IMR-90 (cell line): Measurements from ENCODE around the gene NUDT1. TPM values are rescaled to one million over a fixed set of nuclear protein-coding genes. Genes with fewer than 3 reads are reported as not detected.

Source experiments
- ATAC-seq: fragments of 200-7000 bp; cut with Tn5 transposase; 2 replicates; pipeline ENCODE4 v1.9.1; 2020; ENCODE audit warnings: low read depth, mild to moderate bottlenecking, moderate library complexity
- BruUV-seq: library from RNA; stranded (reverse); fragments of 400-500 nt; replicated peaks from 2 replicates; lab custom pipeline; 2021; lab: Mats Ljungman, UMichigan
- CTCF ChIA-PET: fragments of 300-600 bp; formaldehyde crosslinking; extraction: SDS; loops from one replicate; lab custom pipeline; 2021; ENCODE audit warnings: antibody characterized with exemption; lab: Yijun Ruan, JAX
- POLR2A ChIA-PET: fragments of 300-600 bp; sonication (Branson Sonifier 250); formaldehyde crosslinking; loops from one replicate; lab custom pipeline; 2022; ENCODE audit warnings: antibody characterized with exemption; ENCODE audit not compliant: unreplicated experiment; lab: Charles Lee
- DNase-seq: peaks from one replicate; pipeline ENCODE4 v3.0.0; 2013
- H2AFZ ChIP-seq: replicated peaks from 2 replicates; pipeline ENCODE3; 2013; ENCODE audit warnings: low read length, mild to moderate bottlenecking; ENCODE audit not compliant: poor library complexity
- H2AK5ac ChIP-seq: 2 replicates; pipeline ENCODE4 v1.6.1; 2013; ENCODE audit warnings: low read depth, low read length, inconsistent platforms
- H2AK9ac ChIP-seq: replicated peaks from 2 replicates; pipeline ENCODE3; 2013; ENCODE audit warnings: mild to moderate bottlenecking, low read depth, low read length, moderate library complexity; ENCODE audit not compliant: poor library complexity
- H2BK120ac ChIP-seq: 2 replicates; pipeline ENCODE4 v1.6.1; 2013; ENCODE audit warnings: low read depth, low read length, inconsistent platforms
- H2BK15ac ChIP-seq: 3 replicates; pipeline ENCODE4 v1.6.1; 2013; ENCODE audit warnings: low read depth, low read length, inconsistent platforms
- H2BK20ac ChIP-seq: 2 replicates; pipeline ENCODE4 v1.6.1; 2013; ENCODE audit warnings: low read depth, mild to moderate bottlenecking, inconsistent platforms, low read length, moderate library complexity
- H2BK5ac ChIP-seq: 2 replicates; pipeline ENCODE4 v1.6.1; 2013; ENCODE audit warnings: mild to moderate bottlenecking, low read depth, low read length, inconsistent platforms; ENCODE audit not compliant: poor library complexity, severe bottlenecking
- H3K14ac ChIP-seq: replicated peaks from 2 replicates; pipeline ENCODE4 v1.6.1; 2013; ENCODE audit warnings: low read depth, low read length, inconsistent platforms
- H3K18ac ChIP-seq: 2 replicates; pipeline ENCODE4 v1.6.1; 2013; ENCODE audit warnings: low read depth, low read length, control low read depth
- H3K23ac ChIP-seq: 2 replicates; pipeline ENCODE4 v1.6.1; 2013; ENCODE audit warnings: low read depth, low read length, inconsistent platforms
- H3K27ac ChIP-seq: 2 replicates; pipeline ENCODE4 v1.5.1; 2013; ENCODE audit warnings: mild to moderate bottlenecking, control low read depth, low read length; ENCODE audit not compliant: insufficient read depth
- H3K27me3 ChIP-seq: 2 replicates; pipeline ENCODE4 v1.6.1; 2013; ENCODE audit warnings: low read length; ENCODE audit not compliant: control insufficient read depth, insufficient read depth
- H3K36me3 ChIP-seq: 2 replicates; pipeline ENCODE4 v1.6.1; 2013; ENCODE audit warnings: low read length, mixed read lengths; ENCODE audit not compliant: control insufficient read depth, insufficient read depth
- H3K4ac ChIP-seq: 2 replicates; pipeline ENCODE4 v1.6.1; 2013; ENCODE audit warnings: low read depth, low read length, inconsistent platforms
- H3K4me1 ChIP-seq: 2 replicates; pipeline ENCODE4 v1.6.1; 2013; ENCODE audit warnings: low read length, mixed read lengths; ENCODE audit not compliant: control insufficient read depth, insufficient read depth
- H3K4me2 ChIP-seq: 2 replicates; pipeline ENCODE4 v1.6.1; 2013; ENCODE audit warnings: low read depth, mild to moderate bottlenecking, control low read depth, low read length, moderate library complexity
- H3K4me3 ChIP-seq: 2 replicates; pipeline ENCODE4 v1.5.1; 2013; ENCODE audit warnings: low read depth, mild to moderate bottlenecking, control low read depth, low read length, moderate library complexity; ENCODE audit not compliant: insufficient read depth
- H3K56ac ChIP-seq: 2 replicates; pipeline ENCODE4 v1.6.1; 2013; ENCODE audit warnings: low read length, inconsistent platforms; ENCODE audit not compliant: insufficient read depth; ENCODE audit errors: extremely low read depth
- H3K79me1 ChIP-seq, 2 experiments: 2 replicates each; pipeline ENCODE4 v1.6.1; 2013; ENCODE audit warnings: low read length in 2 of 2, inconsistent platforms in 1 of 2, low read depth in 1 of 2
- H3K9ac ChIP-seq: 2 replicates; pipeline ENCODE4 v1.6.1; 2013; ENCODE audit warnings: low read depth, low read length, control low read depth
- H3K9me1 ChIP-seq: 2 replicates; pipeline ENCODE4 v1.6.1; 2013; ENCODE audit warnings: low read length, inconsistent platforms; ENCODE audit not compliant: insufficient read depth
- H3K9me3 ChIP-seq: 2 replicates; pipeline ENCODE4 v1.6.1; 2013; ENCODE audit warnings: low read length; ENCODE audit not compliant: control insufficient read depth, insufficient read depth
- H4K20me1 ChIP-seq: 2 replicates; pipeline ENCODE4 v1.6.1; 2013; ENCODE audit warnings: low read length, inconsistent platforms; ENCODE audit not compliant: insufficient read depth
- H4K5ac ChIP-seq: 2 replicates; pipeline ENCODE4 v1.6.1; 2013; ENCODE audit warnings: mild to moderate bottlenecking, low read depth, low read length, control low read depth
- H4K8ac ChIP-seq, 2 experiments: 2 replicates each; pipeline ENCODE4 v1.6.1; 2013; ENCODE audit warnings: low read depth in 2 of 2, low read length in 2 of 2, control low read depth in 1 of 2, inconsistent platforms in 1 of 2
- H4K91ac ChIP-seq: 2 replicates; pipeline ENCODE4 v1.6.1; 2013; ENCODE audit warnings: low read depth, low read length, inconsistent platforms; ENCODE audit not compliant: insufficient read depth
- BHLHE40 ChIP-seq: fragments of 150-350 bp; IDR thresholded peaks from 2 replicates; pipeline ENCODE4 v1.6.1; 2016; ENCODE audit warnings: mild to moderate bottlenecking, low read depth, low read length
- CEBPB ChIP-seq: IDR thresholded peaks from 2 replicates; pipeline ENCODE4 v1.6.1; 2012; ENCODE audit warnings: low read depth, low read length, improper control_type of control experiment
- CHD1 ChIP-seq: IDR thresholded peaks from 2 replicates; pipeline ENCODE4 v1.6.1; 2012; ENCODE audit warnings: low read depth, low read length, improper control_type of control experiment
- FOS ChIP-seq: fragments of 150-350 bp; IDR thresholded peaks from 2 replicates; pipeline ENCODE4 v1.6.1; 2016; ENCODE audit warnings: low read depth, low read length
- MAFK ChIP-seq: IDR thresholded peaks from 2 replicates; pipeline ENCODE4 v1.6.1; 2012; ENCODE audit warnings: low read depth, low read length, improper control_type of control experiment
- MAZ ChIP-seq: IDR thresholded peaks from 2 replicates; pipeline ENCODE4 v1.6.1; 2012; ENCODE audit warnings: low read depth, mild to moderate bottlenecking, low read length, improper control_type of control experiment, moderate library complexity, borderline replicate concordance
- MXI1 ChIP-seq: IDR thresholded peaks from 2 replicates; pipeline ENCODE4 v1.6.1; 2012; ENCODE audit warnings: low read depth, mild to moderate bottlenecking, low read length, moderate library complexity, borderline replicate concordance
- NFE2L2 ChIP-seq: fragments of 150-350 bp; IDR thresholded peaks from 2 replicates; pipeline ENCODE4 v1.6.1; 2016; ENCODE audit warnings: low read depth, mild to moderate bottlenecking, low read length
- POLR2A ChIP-seq: IDR thresholded peaks from 2 replicates; pipeline ENCODE4 v1.6.1; 2012; ENCODE audit warnings: mild to moderate bottlenecking, low read depth, low read length
- RCOR1 ChIP-seq: IDR thresholded peaks from 2 replicates; pipeline ENCODE4 v1.6.1; 2012; ENCODE audit warnings: mild to moderate bottlenecking, low read length, improper control_type of control experiment; ENCODE audit not compliant: insufficient replicate concordance
- SMC3 ChIP-seq: fragments of 150-350 bp; IDR thresholded peaks from 2 replicates; pipeline ENCODE4 v1.6.1; 2016; ENCODE audit warnings: low read depth, mild to moderate bottlenecking, antibody characterized with exemption, low read length, moderate library complexity
- WGBS, 2 experiments: methylation state at CpG; one replicate each; pipeline versions ENCODE4 v1.1.5 to v1.1.7; 2013; ENCODE audit warnings: missing lambda C conversion rate in 2 of 2; ENCODE audit not compliant: insufficient read length in 1 of 2; ENCODE audit errors: extremely low coverage in 2 of 2; 5-methylcytosine and 5-hydroxymethylcytosine counted together
- dilution Hi-C: fragments of 300-500 bp; cut with HindIII; formaldehyde crosslinking; loops from one replicate; pipeline ENCODE4 v1.14.3; 2018; ENCODE audit warnings: low sequenced_read_pairs; ENCODE audit not compliant: unreplicated experiment
- in situ Hi-C: fragments of 300-500 bp; cut with MboI; formaldehyde crosslinking; loops from 3 replicates; pipeline ENCODE4 v1.14.3; 2019; ENCODE audit warnings: low sequenced_read_pairs, inconsistent platforms, mixed read lengths
- intact Hi-C: fragments of 100-400 bp; cut with micrococcal nuclease; formaldehyde crosslinking; loops from 2 replicates; pipeline ENCODE4 v1.10.0; 2022
- polyA plus RNA-seq, 3 experiments: library from polyadenylated mRNA; depleted of rRNA; stranded (reverse); fragments of >200 nt; gene quantifications; 2 replicates each; pipeline ENCODE4 v1.2.3, GENCODE V29; 2012; ENCODE audit warnings: low replicate concordance in 1 of 3
- total RNA-seq: library from RNA; depleted of rRNA; stranded (reverse); fragments of >200 nt; gene quantifications from 2 replicates; pipeline ENCODE4 v1.2.3, GENCODE V29; 2012
- TF ChIP-seq, protein P1 (sequence below): conservative IDR thresholded peaks from 2 replicates; pipeline ENCODE4 v1.5.1; 2012; ENCODE audit warnings: mild to moderate bottlenecking, low read depth, low read length, improper control_type of control experiment
- TF ChIP-seq, protein P2 (sequence below): fragments of 150-350 bp; IDR thresholded peaks from 2 replicates; pipeline ENCODE4 v1.6.1; 2016; ENCODE audit warnings: low read depth, mild to moderate bottlenecking, low read length, moderate library complexity, borderline replicate concordance
- TF ChIP-seq, protein P3 (sequence below): fragments of 150-350 bp; IDR thresholded peaks from 2 replicates; pipeline ENCODE4 v1.6.1; 2017; ENCODE audit warnings: mild to moderate bottlenecking, antibody characterized with exemption, low read length, low read depth

Gene NUDT1
- total and polyA plus RNA-seq, 2 of the 4 experiments (the other 2 are of a cell fraction) = 33.4 to 49.1 TPM

DNA sequence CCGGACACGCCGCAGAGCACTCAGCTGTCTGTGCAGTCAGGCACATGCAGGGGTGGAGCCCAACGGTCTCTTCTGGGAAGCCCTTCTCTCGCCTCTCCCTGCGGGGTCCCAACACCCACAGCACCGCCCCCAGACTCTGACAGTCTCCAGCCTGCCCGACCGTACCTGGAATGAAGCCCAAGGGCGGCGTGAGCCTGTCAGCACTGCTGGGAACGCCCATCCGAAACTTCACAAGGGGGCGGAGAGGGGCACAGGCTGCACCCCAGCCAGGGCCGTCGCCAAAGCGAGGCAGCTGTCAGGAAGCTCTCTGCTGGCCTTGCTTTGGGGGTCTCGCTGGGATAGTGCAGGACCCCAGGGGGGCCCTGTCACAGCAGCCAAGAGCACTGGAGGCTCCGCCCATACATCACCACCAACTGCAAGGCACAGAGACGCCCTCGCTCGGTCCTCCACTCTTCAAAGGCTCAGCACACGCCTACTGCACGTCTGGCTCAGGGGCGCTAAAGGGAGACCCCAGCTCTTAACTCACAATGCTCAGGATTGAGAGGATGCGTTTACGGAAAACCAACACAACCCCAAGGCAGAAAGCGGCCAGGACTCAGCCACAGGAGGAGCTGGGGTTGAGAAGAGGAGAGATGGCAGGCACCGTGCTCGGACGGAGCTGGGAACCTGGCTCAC lies 40.2 kb upstream of the NUDT1 start:
- ATAC-seq (no peak), DNase-seq (no peak)
- intact Hi-C loops (loop anchor here (10.0 kb wide), 1 partner anchor 97 kb away; no protein-coding TSS in a partner anchor), in situ Hi-C loops (loop anchor here (10.0 kb wide), 1 partner anchor 627 kb away; the partner anchor contains the start of gene PSMG3), dilution Hi-C loops (no loop called here)
- no peak overlapping the region for H4K5ac ChIP-seq
- H3K9ac ChIP-seq = no peak overlapping the region
- no peak overlapping the region for H3K4me2 ChIP-seq
- H2AFZ ChIP-seq = no peak overlapping the region
- no peak overlapping the region for H3K4me3 ChIP-seq
- no peak overlapping the region for H3K23ac ChIP-seq
- H3K9me3 ChIP-seq = no peaks in the 10 kb centered on the region
- H3K18ac ChIP-seq = no peak overlapping the region
- H2AK5ac ChIP-seq = no peak overlapping the region
- ChIA-PET CTCF (no interaction called here), POLR2A (no interaction called here)
- no peak overlapping the region for H4K8ac ChIP-seq
- H2BK120ac ChIP-seq = no peak overlapping the region
- TF ChIP-seq, protein P1, sequence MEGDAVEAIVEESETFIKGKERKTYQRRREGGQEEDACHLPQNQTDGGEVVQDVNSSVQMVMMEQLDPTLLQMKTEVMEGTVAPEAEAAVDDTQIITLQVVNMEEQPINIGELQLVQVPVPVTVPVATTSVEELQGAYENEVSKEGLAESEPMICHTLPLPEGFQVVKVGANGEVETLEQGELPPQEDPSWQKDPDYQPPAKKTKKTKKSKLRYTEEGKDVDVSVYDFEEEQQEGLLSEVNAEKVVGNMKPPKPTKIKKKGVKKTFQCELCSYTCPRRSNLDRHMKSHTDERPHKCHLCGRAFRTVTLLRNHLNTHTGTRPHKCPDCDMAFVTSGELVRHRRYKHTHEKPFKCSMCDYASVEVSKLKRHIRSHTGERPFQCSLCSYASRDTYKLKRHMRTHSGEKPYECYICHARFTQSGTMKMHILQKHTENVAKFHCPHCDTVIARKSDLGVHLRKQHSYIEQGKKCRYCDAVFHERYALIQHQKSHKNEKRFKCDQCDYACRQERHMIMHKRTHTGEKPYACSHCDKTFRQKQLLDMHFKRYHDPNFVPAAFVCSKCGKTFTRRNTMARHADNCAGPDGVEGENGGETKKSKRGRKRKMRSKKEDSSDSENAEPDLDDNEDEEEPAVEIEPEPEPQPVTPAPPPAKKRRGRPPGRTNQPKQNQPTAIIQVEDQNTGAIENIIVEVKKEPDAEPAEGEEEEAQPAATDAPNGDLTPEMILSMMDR = no peak
- TF ChIP-seq CEBPB (no peak), MAZ (no peak), SMC3 (no peak), MAFK (no peak), NFE2L2 (no peak), MXI1 (no peak), CHD1 (no peak), RCOR1 (no peak), BHLHE40 (no peak), FOS (no peak), POLR2A (no peak)
- TF ChIP-seq, protein P2, sequence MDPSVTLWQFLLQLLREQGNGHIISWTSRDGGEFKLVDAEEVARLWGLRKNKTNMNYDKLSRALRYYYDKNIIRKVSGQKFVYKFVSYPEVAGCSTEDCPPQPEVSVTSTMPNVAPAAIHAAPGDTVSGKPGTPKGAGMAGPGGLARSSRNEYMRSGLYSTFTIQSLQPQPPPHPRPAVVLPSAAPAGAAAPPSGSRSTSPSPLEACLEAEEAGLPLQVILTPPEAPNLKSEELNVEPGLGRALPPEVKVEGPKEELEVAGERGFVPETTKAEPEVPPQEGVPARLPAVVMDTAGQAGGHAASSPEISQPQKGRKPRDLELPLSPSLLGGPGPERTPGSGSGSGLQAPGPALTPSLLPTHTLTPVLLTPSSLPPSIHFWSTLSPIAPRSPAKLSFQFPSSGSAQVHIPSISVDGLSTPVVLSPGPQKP = no peak
- TF ChIP-seq, protein P3, sequence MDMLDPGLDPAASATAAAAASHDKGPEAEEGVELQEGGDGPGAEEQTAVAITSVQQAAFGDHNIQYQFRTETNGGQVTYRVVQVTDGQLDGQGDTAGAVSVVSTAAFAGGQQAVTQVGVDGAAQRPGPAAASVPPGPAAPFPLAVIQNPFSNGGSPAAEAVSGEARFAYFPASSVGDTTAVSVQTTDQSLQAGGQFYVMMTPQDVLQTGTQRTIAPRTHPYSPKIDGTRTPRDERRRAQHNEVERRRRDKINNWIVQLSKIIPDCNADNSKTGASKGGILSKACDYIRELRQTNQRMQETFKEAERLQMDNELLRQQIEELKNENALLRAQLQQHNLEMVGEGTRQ = no peak
- H2BK20ac ChIP-seq = no peak overlapping the region
- H3K27ac ChIP-seq = no peak overlapping the region
- BruUV-seq = no TSS peak
- H2AK9ac ChIP-seq = no peak overlapping the region
- peaks cover 16% of the 10 kb centered on the region for H3K4me1 ChIP-seq
- H2BK5ac ChIP-seq = no peak overlapping the region
- H3K14ac ChIP-seq = no peak overlapping the region
- H3K27me3 ChIP-seq = no peaks in the 10 kb centered on the region
- H3K79me1 ChIP-seq = peaks cover 0 to 25% of the 10 kb centered on the region in 2 experiments
- no peak overlapping the region for H4K91ac ChIP-seq
- 86% methylated on average over 3 of the region's 31 CpGs; no CpG with 5 or more reads in 1 of the 2 experiments for WGBS, 2 experiments
- H3K4ac ChIP-seq = no peak overlapping the region
- peaks cover 14% of the 10 kb centered on the region for H3K9me1 ChIP-seq
- H2BK15ac ChIP-seq = no peak overlapping the region
- H4K20me1 ChIP-seq = peaks cover 4% of the 10 kb centered on the region
- peaks cover 15% of the 10 kb centered on the region; the same call in 1 of the 2 replicates for H3K36me3 ChIP-seq
- H3K56ac ChIP-seq = no peak overlapping the region
